ENCODE results near the gene HDDC2.

DNA sequence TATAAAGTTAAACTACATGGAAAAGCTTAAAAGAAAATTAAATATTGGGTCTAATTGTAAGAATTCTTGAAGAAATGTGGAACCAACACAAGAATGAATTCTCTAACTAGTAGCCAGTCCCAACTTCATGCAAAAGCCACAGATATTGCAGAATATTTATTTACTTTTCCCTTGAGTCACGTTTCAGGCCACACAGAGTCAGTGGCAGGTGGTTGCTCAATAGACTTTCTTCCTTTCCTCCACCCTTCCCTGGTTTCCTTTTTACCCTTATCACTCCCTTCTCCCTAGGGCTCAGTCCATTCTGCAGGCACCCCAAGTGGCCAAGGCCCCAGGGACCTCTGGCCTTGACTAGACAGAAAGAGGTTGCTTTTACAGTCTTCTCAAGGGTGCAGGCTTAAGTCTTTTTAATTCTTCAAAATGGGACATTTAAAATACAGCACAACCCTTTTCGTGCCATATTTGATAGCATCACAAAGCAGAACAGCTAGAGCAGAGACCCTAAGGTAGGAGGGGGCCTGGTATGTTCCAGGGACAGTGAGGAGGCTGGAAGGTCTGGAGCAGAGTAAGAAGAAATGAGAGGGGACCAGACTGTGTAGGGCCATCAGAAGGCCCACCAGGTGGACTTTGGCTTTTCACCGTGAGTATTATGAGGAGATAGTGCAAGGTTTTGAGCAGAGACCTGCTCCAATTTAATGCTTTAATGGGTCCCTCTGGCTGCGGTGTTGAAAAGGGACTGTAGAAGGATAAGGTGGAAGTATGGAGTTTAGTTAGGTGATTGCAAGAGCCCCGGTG is 65.0 kb downstream of the HDDC2 start:
- TF ChIP-seq, protein P1, sequence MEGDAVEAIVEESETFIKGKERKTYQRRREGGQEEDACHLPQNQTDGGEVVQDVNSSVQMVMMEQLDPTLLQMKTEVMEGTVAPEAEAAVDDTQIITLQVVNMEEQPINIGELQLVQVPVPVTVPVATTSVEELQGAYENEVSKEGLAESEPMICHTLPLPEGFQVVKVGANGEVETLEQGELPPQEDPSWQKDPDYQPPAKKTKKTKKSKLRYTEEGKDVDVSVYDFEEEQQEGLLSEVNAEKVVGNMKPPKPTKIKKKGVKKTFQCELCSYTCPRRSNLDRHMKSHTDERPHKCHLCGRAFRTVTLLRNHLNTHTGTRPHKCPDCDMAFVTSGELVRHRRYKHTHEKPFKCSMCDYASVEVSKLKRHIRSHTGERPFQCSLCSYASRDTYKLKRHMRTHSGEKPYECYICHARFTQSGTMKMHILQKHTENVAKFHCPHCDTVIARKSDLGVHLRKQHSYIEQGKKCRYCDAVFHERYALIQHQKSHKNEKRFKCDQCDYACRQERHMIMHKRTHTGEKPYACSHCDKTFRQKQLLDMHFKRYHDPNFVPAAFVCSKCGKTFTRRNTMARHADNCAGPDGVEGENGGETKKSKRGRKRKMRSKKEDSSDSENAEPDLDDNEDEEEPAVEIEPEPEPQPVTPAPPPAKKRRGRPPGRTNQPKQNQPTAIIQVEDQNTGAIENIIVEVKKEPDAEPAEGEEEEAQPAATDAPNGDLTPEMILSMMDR (IDR thresholded peaks at IDR 0.05; ENCODE audit: poor library complexity) = no peak
- TF ChIP-seq EZH2 (IDR thresholded peaks at IDR 0.05; ENCODE audit: borderline replicate concordance) (no peak), EZH2phosphoT487 (IDR thresholded peaks at IDR 0.05; ENCODE audit: low read depth, severe bottlenecking, unreplicated experiment) (no peak)
